Measurements from ENCODE around the gene GAS6.
"Not testable (repeated sequence)": the region's sequence is repeated elsewhere in the genome, so short reads cannot be mapped to it uniquely, and the experiment has no call there.

Gene GAS6

DNA sequence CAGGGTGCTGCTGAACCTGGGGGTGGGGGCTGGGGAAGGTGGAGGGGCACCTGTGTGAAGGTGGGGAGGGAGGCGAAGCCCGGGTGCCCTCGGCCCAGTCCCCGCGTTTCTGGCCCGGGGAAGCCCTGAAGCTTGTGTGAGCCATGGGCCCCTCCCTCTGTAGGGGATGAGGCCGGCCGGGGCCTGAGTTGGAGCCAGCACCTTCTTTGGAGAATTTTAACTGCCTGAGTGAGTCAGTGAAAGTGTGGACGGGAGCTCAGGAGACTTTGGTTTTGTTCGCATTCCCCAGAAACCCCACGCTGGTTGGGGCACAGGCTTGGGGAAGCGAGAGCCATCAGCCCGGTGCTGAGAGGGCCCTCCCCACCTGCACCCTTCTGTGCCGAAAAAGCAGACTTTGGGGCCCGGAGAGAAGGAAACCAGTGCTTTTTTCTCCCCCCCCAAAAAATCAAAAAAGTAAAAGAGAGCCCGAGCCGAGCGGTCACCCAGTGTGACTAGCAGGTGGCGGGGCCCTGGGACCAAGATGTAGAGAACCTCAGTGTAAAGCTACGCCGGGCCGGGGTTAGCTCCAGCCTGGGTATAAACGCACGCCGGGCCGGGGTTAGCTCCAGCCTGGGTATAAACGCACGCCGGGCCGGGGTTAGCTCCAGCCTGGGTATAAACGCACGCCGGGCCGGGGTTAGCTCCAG, 59.7 kb downstream of the GAS6 start:
- DNase-seq, result no peak

GRCh38 chr13:113803409-113804016, 60.4 kb downstream of the GAS6 start:
- no peak for DNase-seq

DNA sequence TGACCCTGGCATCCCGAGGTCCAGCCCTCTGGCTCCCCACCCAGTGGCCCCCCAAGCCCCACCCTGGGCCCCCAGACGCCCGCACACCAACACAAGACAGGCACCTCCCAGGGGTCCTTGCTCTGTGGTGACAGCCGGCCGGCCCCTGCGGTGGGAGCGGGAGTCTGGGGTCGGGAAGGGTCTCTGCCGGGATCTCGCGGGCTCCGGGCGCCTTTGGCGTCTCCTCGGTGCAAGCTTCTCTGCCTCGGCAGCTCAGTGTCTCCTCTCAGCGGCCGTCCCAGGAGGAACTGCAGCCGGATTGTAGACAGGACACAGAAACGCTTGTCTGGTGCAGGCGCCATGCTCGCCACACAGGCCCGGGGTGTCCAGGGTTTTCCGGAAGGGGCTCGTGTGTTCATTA, 61.1 kb downstream of the GAS6 start:
- DNase-seq, result no peak

DNA sequence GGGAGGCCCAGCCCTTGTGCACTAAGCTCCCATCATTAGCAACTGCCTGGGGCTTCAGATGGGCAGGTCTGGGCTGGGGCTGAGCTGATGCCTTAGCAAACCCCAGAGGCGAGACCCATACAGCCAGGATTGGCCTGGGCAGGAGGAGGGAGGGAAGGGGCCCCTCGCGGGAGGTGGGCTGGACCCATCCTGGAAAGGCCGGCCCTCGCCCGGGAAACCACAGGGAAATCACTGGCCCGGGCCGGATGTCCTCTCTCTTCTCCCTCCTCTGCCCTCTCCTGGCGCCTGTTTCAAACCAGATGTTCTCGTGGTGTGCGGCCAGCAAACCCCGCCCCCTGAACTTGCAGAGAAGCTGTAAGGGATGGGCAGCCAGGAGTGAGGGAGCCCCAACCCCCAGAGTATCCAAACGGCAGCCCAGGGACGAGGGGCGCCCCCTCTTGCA, 61.8 kb downstream of the GAS6 start:
- peak; percentile 69 for DNase-seq

DNA sequence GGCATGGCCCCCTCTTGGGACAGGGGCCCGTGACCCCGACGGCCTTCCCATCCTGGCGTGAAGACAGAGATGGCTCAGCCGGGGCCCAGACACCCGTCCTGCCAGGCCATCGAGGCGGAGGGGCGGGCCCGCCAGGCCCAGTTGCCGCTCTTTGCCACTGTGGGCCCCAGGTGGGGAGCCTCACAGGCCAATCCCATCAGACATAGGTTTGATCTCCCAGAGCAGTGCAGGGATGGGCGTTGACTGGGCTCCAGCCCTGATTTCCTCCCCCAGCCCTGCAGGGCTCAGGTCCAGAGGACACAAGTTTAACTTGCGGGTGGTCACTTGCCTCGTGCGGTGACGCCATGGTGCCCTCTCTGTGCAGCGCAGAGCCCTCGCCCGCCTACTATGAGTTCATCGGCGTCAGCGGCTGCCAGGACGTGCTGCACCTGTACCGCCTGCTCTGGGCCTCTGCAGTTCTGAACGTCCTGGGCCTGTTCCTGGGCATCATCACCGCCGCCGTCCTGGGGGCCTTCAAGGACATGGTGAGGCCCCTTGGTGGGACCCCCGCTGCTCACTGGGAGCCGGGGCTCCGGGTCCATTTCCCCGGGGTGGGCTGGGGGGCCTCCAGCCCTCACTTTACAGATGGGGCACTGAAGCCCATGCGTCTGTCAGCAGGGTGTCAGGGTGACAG, 62.5 kb downstream of the GAS6 start:
- no peak for DNase-seq

DNA sequence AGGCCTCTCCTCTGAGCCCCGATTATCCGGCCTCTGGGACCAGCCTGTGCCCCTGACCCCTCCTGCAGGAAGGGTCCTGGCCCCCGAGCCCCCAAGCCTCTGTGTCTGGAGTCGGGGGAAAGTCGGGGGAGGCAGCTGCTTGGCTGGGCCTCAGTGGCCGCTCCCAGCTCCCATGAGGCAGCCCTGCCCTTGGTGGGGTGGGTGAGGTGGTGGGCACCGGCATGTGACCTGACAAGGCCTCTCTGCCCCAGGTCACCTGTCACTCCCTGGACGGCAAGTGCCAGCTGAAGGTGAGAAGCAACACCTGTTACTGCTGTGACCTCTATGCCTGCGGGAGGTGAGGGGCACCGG, 63.3 kb downstream of the GAS6 start:
- DNase-seq, result no peak

- no peak for DNase-seq
Observed at GRCh38 chr13:113798200-113798811, 65.6 kb downstream of the GAS6 start.

GRCh38 chr13:113796964-113797676, 66.8 kb downstream of the GAS6 start:
- no peak for DNase-seq

DNA sequence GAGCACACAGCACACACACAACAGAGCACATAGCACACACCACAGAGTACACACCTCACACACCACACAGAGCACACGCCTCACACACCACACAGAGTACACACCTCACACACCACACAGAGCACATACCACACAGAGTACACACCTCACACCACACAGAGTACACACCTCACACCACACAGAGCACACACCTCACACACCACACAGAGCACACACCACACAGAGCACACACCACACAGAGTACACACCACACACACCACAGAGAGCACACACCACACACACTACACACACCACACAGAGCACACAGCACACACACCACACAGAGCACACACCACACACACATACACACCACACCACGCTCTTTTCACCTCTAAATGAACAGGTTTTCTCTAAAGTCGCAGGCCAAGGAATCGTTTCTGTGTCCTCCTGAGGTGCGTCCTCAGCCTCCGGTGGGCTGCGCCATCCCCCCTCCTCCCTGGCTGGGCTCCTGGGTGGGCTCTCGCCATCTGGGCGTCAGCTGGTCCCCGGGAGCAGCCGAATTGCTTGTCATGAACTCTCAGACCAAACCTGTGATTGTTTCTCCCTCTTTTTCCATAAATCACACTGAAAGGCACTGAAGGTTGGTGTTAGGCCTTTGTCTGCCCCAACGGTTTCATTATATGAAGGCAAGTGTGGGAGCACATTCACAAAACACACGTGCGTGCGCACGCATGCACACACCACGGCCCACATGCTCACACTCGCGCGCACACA, 67.5 kb downstream of the GAS6 start:
- no peak for DNase-seq

DNA sequence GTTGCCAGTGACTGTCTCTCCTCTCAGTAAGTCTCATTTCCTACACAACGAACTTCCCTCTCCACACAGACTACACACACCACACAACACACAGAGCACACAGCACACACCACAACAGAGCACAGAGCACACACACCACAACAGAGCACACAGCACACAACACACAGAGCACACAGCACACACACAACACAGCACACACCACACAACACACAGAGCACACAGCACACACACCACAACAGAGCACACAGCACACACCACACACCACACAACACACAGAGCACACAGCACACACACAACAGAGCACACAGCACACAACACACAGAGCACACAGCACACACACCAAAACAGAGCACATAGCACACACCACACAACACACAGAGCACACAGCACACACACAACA, 68.5 kb downstream of the GAS6 start:
- DNase-seq, result not testable (repeated sequence)

DNA sequence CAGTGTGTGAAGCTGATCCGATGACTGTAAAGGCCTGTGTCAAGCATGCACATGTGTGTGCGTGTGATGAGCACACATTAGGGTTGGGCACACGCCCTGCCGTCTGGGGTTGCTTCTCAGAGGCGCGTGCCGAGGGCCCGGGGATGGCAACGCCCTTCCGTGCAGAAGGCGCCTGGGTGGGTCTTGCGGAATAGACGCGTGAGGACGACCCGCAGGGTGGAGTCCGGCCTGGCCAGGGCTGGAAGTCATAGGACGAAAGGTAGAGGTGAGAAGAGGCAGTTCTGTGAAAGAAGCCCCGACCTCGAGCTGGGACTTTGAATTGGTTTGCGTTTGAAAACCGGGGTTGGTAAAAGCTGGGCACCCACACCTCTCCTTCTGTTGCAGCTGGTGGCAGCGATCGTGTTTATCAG, 69.1 kb downstream of the GAS6 start:
- DNase-seq, result no peak

DNA sequence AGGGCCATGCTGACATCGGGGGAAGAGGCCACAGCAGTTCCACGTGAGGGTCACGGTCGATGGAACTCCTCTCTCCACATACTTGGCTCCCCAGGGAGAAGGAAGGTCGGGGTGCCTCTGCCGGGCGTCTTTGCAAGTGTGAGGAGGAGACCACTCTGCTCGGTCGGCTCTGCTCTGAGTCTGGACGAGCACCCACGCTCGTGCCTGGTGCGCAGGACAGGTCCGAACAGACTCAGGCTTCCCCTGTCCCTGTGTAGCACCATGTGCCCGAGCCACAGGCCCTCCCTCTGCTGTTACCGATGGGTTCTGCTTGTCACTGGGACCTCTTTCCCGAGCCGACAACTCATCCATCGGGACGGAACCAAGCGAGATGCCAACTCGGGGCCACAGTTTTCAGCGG, 69.8 kb downstream of the GAS6 start:
- DNase-seq, result no peak

- no peak for DNase-seq
Observed at GRCh38 chr13:113793718-113794085, 70.2 kb downstream of the GAS6 start.

- DNase-seq, result no peak
Observed at GRCh38 chr13:113792886-113793717, 70.8 kb downstream of the GAS6 start.

DNA sequence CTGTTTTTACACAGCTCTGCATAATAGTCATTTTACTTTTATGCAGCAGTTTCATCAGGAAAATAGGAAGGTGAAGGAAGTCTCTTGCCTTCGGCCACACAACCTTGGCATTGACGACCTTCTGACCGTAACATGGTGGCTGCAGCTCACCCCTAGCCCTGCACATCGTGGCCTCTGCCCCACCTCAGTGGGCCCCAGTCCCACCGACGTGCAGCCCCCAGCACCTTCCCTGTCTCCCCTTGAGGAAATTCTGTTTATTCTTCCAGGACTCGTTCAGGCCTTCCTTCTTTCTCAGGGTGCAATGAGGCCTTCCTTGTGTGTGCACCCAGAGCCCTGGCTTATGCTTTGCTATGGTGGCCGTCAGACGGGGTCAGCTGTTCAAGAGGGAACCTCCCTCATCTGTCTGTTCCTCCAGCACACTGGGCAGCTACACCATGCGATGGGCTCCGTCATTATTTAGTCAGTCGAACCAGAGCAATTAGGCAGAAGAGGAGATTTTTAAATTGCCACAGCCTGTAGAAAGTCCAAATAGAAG, 71.6 kb downstream of the GAS6 start:
- DNase-seq, result no peak

DNA sequence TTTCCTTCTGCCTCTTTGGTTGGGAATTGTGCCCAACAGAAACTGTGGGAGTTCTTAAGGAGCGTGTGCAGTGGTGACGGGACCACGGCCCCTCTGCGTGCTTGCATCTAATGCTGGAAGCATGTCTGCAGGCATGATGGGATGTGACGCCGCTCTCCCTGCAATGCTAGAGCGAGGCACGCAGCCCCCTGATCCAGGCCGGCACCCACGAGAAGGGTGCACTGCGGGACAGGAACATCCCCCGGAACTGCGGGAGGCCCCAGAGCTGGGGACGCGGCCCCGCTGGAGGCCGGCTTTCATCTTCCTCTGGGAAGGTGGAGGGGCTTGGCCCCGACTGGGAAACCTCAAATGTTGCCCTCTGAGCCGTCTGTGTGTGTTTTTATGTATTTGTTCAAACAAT, 72.1 kb downstream of the GAS6 start:
- no peak for DNase-seq

GRCh38 chr13:113791226-113791625, 72.7 kb downstream of the GAS6 start:
- DNase-seq, result no peak

DNA sequence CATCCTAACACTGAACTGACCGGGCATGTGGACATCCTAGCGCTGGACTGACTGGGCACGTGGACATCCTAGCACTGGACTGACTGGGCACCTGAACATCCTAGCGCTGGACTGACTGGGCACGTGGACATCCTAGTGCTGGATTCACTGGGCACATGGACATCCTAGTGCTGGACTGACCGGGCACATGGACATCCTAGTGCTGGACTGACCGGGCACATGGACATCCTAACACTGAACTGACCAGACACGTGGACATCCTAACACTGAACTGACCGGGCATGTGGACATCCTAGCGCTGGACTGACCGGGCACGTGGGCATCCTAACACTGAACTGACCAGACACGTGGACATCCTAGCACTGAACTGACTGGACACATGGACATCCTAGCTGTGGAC, 73.9 kb downstream of the GAS6 start:
- DNase-seq, result not testable (repeated sequence)

DNA sequence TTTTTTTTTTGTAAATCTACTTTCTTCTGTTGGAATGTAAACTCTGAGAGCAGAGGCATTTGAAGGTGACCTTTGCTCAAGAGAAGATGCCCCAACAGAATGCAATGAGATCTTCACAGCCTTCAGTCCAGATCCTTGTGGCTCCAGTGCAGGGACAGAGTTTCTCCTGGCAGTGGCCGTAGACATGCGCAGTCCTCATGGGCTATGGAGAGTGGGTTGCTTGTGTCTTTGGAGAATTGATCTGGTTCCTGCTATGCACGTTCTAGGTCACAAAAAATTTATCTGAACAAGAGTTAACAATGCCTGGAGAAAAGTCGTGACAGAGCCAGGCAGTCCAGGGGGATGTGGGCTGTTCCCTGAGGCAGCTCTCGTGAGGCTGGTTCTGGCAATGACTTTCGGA, 74.7 kb downstream of the GAS6 start:
- DNase-seq, result no peak

DNA sequence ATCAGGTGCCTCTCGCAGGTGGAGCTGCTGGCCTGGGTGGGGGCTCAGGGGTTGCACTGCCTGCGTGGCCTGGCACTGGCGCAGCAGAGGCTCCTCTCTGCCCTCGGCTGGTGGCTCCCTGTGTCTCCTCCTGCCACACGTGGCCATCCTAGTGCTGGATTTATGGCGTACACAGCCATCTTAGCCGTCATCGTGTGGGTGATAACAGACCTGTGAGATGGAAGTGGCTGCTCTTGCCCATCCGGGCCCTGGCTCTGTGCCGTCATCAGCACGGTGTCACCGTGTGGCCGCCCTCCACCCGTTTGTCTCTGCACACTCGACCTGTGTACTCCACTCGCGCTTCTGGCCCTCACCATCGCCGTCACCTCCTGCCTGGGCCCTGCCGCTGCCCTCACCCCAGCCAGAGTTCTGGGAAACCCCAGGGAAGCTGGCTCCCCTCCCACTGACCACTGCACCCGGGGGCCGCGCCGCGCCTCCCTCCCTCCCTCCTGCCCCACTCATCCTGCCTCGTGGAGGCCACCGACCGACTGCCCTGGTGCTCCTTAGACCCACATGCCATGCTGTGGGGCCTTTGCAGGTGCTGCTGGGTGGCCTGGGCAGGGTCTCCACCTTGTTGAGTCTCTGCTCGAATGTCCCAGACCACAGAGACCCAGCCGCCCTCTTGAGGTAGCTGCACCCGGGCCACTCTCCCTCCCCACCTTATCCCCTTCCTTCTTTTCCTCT, 75.3 kb downstream of the GAS6 start:
- no peak for DNase-seq

- DNase-seq, result no peak
Observed at GRCh38 chr13:113787694-113788093, 76.2 kb downstream of the GAS6 start.

Measured in retina (tissue), 1 donor.